GM10248 (cell line): ENCODE data around the gene HOXC12.

ENCODE experiments used
- CTCF ChIA-PET: fragments of 300-600 bp; sonication (Branson Sonifier 250); formaldehyde crosslinking; extraction: SDS; loops from one replicate; lab custom pipeline; 2021; ENCODE audit warnings: antibody characterized with exemption; lab: Yijun Ruan, JAX
- POLR2A ChIA-PET: fragments of 350-650 bp; sonication (Branson Sonifier 250); formaldehyde crosslinking; extraction: SDS; loops from one replicate; lab custom pipeline; 2020; ENCODE audit warnings: antibody characterized with exemption; lab: Yijun Ruan, JAX
- DNase-seq: peaks from one replicate; pipeline ENCODE4 v3.0.0; 2012; ENCODE audit errors: extremely low spot score
- CTCF ChIP-seq: IDR thresholded peaks from 2 replicates; pipeline ENCODE4 v1.5.1; 2012; ENCODE audit warnings: mild to moderate bottlenecking, low read depth; ENCODE audit errors: extremely low read depth, missing control alignments, control extremely low read depth

Gene HOXC12

GRCh38 chr12:53956251-53956887, 1.7 kb downstream of the HOXC12 start:
- no peak for TF ChIP-seq CTCF
- ChIA-PET POLR2A (no interaction called here), CTCF (interaction anchor here (1.1 kb wide), 1 partner anchor 29 kb away, joined by 3 read pairs; the partner anchor contains the start of gene HOXC10)
- no peak for DNase-seq

- CTCF ChIA-PET: no interaction called here
- DNase-seq: no peak
- TF ChIP-seq CTCF: no peak
- POLR2A ChIA-PET: no interaction called here
Measured at GRCh38 chr12:53956914-53957536, 2.3 kb downstream of the HOXC12 start.

GRCh38 chr12:53958128-53958527, 3.4 kb downstream of the HOXC12 start:
- CTCF ChIA-PET: interaction anchor here (0.9 to 1.9 kb wide), 3 partner anchors 16 to 74 kb away, joined by 3 to 7 read pairs (median 4); no protein-coding TSS in a partner anchor
- no peak for DNase-seq
- POLR2A ChIA-PET: no interaction called here

GRCh38 chr12:53959314-53959713, 4.6 kb downstream of the HOXC12 start:
- CTCF ChIA-PET: interaction anchor here (0.9 to 2.3 kb wide), 6 partner anchors 10 to 40 kb away, joined by 3 to 9 read pairs (median 4); partner anchors contain the start of gene HOXC10
- TF ChIP-seq CTCF: no peak
- DNase-seq: no peak
- POLR2A ChIA-PET: no interaction called here

More at GRCh38 chr12:53958128-53958527, 3.4 kb downstream of the HOXC12 start:
- TF ChIP-seq CTCF: no peak

GRCh38 chr12:53960187-53961024, 5.7 kb downstream of the HOXC12 start:
- TF ChIP-seq CTCF: no peak
- POLR2A ChIA-PET: no interaction called here
- CTCF ChIA-PET: interaction anchor here (1.2 to 2.3 kb wide), 3 partner anchors 9 to 28 kb away, joined by 4 to 9 read pairs (median 7); partner anchors contain the start of gene HOXC10
- no peak for DNase-seq

GRCh38 chr12:53961025-53961761, 6.5 kb downstream of the HOXC12 start:
- no peak for TF ChIP-seq CTCF
- DNase-seq: no peak
- ChIA-PET POLR2A (no interaction called here), CTCF (interaction anchor here (0.7 to 3.1 kb wide), 3 partner anchors 9 to 30 kb away, joined by 3 to 9 read pairs (median 5); partner anchors contain the start of gene HOXC10)
